ENCODE results near the gene ZNF277. TPM values are rescaled to one million over a fixed set of nuclear protein-coding genes. Genes with fewer than 3 reads are reported as not detected.

ZNF277 gene
- total RNA-seq, 1 experiment from 2014 or later = 12.8 TPM

GRCh38 chr7:112223310-112223709, 16.8 kb downstream of the ZNF277 start:
- Histone ChIP-seq H3K4me3 (ENCODE audit: low read depth in 2 of 2, low read length in 2 of 2) (no peak overlapping the region), H3K27ac (ENCODE audit: low read length) (no peak overlapping the region), H3K4me1 (ENCODE audit: control insufficient read depth, insufficient read depth, low read length) (no peaks in the 10 kb centered on the region), H3K36me3 (ENCODE audit: control insufficient read depth, insufficient read depth, low read length) (no peaks in the 10 kb centered on the region), H3K27me3 (ENCODE audit: control insufficient read depth, insufficient read depth, low read length) (no peaks in the 10 kb centered on the region), H3K9me3 (ENCODE audit: control insufficient read depth, insufficient read depth, low read depth, low read length) (no peaks in the 10 kb centered on the region)
- ChIA-PET POLR2A (no interaction called here), CTCF (no interaction called here)
- TF ChIP-seq SIN3A (IDR thresholded peaks at IDR 0.05; ENCODE audit: borderline replicate concordance, insufficient read depth, low read depth, low read length) (no peak), CTCF (IDR thresholded peaks at IDR 0.05) (no peak)
- no peak for DNase-seq (ENCODE audit: low read depth, low spot score)
- intact Hi-C loops (cut with micrococcal nuclease; ENCODE audit: unreplicated experiment) (no loop called here), in situ Hi-C loops (cut with HindIII; ENCODE audit: low pct_unique_long_range_greater_than_20kb, low sequenced_read_pairs) (no loop called here)
- no TSS peak for BruUV-seq (replicated peaks)
- ATAC-seq = no peak

GRCh38 chr7:112224186-112224585, 17.7 kb downstream of the ZNF277 start:
- ATAC-seq (no peak), DNase-seq (ENCODE audit: low read depth, low spot score) (no peak)
- no peaks in the 10 kb centered on the region for H3K4me1 ChIP-seq (ENCODE audit: control insufficient read depth, insufficient read depth, low read length)
- in situ Hi-C loops (cut with HindIII; ENCODE audit: low pct_unique_long_range_greater_than_20kb, low sequenced_read_pairs) (no loop called here), intact Hi-C loops (cut with micrococcal nuclease; ENCODE audit: unreplicated experiment) (no loop called here)
- H3K4me3 ChIP-seq (ENCODE audit: low read depth in 2 of 2, low read length in 2 of 2) = no peak overlapping the region
- no peaks in the 10 kb centered on the region for H3K36me3 ChIP-seq (ENCODE audit: control insufficient read depth, insufficient read depth, low read length)
- H3K27ac ChIP-seq (ENCODE audit: low read length) = no peak overlapping the region
- no peak for TF ChIP-seq REST (IDR thresholded peaks at IDR 0.05; ENCODE audit: insufficient read depth in 1 of 2, low read depth in 2 of 2, low read length in 1 of 2)
- no peak for TF ChIP-seq CTCF (IDR thresholded peaks at IDR 0.05)
- no peak for TF ChIP-seq POLR2AphosphoS5 (IDR thresholded peaks at IDR 0.05; ENCODE audit: low read depth, low read length)
- no peak for TF ChIP-seq SIN3A (IDR thresholded peaks at IDR 0.05; ENCODE audit: borderline replicate concordance, insufficient read depth, low read depth, low read length)
- TF ChIP-seq TCF7L2 (IDR thresholded peaks at IDR 0.05; ENCODE audit: low read depth, low read length) = no peak
- ChIA-PET CTCF (no interaction called here), POLR2A (no interaction called here)
- no peaks in the 10 kb centered on the region for H3K9me3 ChIP-seq (ENCODE audit: control insufficient read depth, insufficient read depth, low read depth, low read length)
- no peaks in the 10 kb centered on the region for H3K27me3 ChIP-seq (ENCODE audit: control insufficient read depth, insufficient read depth, low read length)
- no TSS peak for BruUV-seq (replicated peaks)

GRCh38 chr7:112225006-112225405, 18.5 kb downstream of the ZNF277 start:
- Histone ChIP-seq H3K4me3 (ENCODE audit: low read depth in 2 of 2, low read length in 2 of 2) (no peak overlapping the region), H3K4me1 (ENCODE audit: control insufficient read depth, insufficient read depth, low read length) (no peaks in the 10 kb centered on the region), H3K36me3 (ENCODE audit: control insufficient read depth, insufficient read depth, low read length) (no peaks in the 10 kb centered on the region), H3K27ac (ENCODE audit: low read length) (no peak overlapping the region), H3K27me3 (ENCODE audit: control insufficient read depth, insufficient read depth, low read length) (no peaks in the 10 kb centered on the region), H3K9me3 (ENCODE audit: control insufficient read depth, insufficient read depth, low read depth, low read length) (no peaks in the 10 kb centered on the region)
- no peak for TF ChIP-seq SIN3A (IDR thresholded peaks at IDR 0.05; ENCODE audit: borderline replicate concordance, insufficient read depth, low read depth, low read length)
- no peak for TF ChIP-seq CTCF (IDR thresholded peaks at IDR 0.05)
- TF ChIP-seq REST (IDR thresholded peaks at IDR 0.05; ENCODE audit: insufficient read depth in 1 of 2, low read depth in 2 of 2, low read length in 1 of 2) = no peak
- TF ChIP-seq TCF7L2 (IDR thresholded peaks at IDR 0.05; ENCODE audit: low read depth, low read length) = no peak
- no peak for TF ChIP-seq POLR2AphosphoS5 (IDR thresholded peaks at IDR 0.05; ENCODE audit: low read depth, low read length)
- intact Hi-C loops (cut with micrococcal nuclease; ENCODE audit: unreplicated experiment) = no loop called here
- ATAC-seq = no peak
- POLR2A ChIA-PET = no interaction called here
- CTCF ChIA-PET = no interaction called here
- no peak for DNase-seq (ENCODE audit: low read depth, low spot score)
- no TSS peak for BruUV-seq (replicated peaks)
- in situ Hi-C loops (cut with HindIII; ENCODE audit: low pct_unique_long_range_greater_than_20kb, low sequenced_read_pairs) = no loop called here
